Psoas muscle (tissue), 8 donors: ENCODE results near the gene PCED1B. TPM values are rescaled to one million over a fixed set of nuclear protein-coding genes. Genes with fewer than 3 reads are reported as not detected.

ENCODE experiments used
- ATAC-seq, 4 donors: fragments of 200-7000 bp; cut with Tn5 transposase; one replicate each; pipeline ENCODE4 v1.9.1; 2020; ENCODE audit warnings: moderate library complexity in 3 of 4, mild to moderate bottlenecking in 2 of 4
- DNase-seq, 2 donors: peaks; one replicate each; pipeline ENCODE4 v3.0.0-alpha.2; 2020
- H3K27ac ChIP-seq: fragments of 200-600 bp; one replicate; pipeline ENCODE4 v1.8.0; 2022
- H3K27me3 ChIP-seq, 3 donors: fragments of 200-600 bp in 1 of 3; one replicate each; pipeline versions ENCODE4 v1.6.1 to v1.8.0; 2013 to 2022; ENCODE audit warnings: low read length in 2 of 3, mild to moderate bottlenecking in 2 of 3, moderate library complexity in 1 of 3; ENCODE audit not compliant: insufficient read depth in 3 of 3
- H3K36me3 ChIP-seq, 2 donors: fragments of 200-600 bp in 1 of 2; one replicate each; pipeline versions ENCODE4 v1.6.1 to v1.8.0; 2013 to 2022; ENCODE audit warnings: low read depth in 1 of 2, mild to moderate bottlenecking in 1 of 2, moderate library complexity in 1 of 2; ENCODE audit not compliant: insufficient read depth in 1 of 2
- H3K4me1 ChIP-seq: fragments of 200-600 bp; one replicate; pipeline ENCODE4 v1.8.0; 2022
- H3K4me3 ChIP-seq: fragments of 200-600 bp; one replicate; pipeline ENCODE4 v1.8.0; 2022; ENCODE audit warnings: mild to moderate bottlenecking
- H3K9me3 ChIP-seq: fragments of 200-600 bp; one replicate; pipeline ENCODE4 v1.8.0; 2022
- WGBS, 3 donors: extraction: QIAGEN DNeasy Blood & Tissue Kit; methylation state at CpG; one replicate each; pipeline versions ENCODE4 v1.1.6 to v1.1.7; 2013; 5-methylcytosine and 5-hydroxymethylcytosine counted together
- intact Hi-C, 2 donors: fragments of 100-400 bp; cut with DNase I; formaldehyde crosslinking; loops; one replicate each; pipeline versions ENCODE4 v1.11.0 to v1.14.2; 2022
- polyA plus RNA-seq, 3 donors: library from polyadenylated mRNA; stranded (reverse); fragments of 200-250 nt; gene quantifications; one replicate each; pipeline ENCODE4 v1.2.3, GENCODE V29; 2013
- total RNA-seq, 4 donors: library from RNA; stranded (reverse); fragmentation: NEBNext Ultra II Directional in 2 of 4; extraction: Animal tissue kit (Norgen Biotek cat#: 25700) in 2 of 4; gene quantifications; one replicate each; pipeline versions ENCODE4 v1.2.1 to v1.2.4, GENCODE V29; 2021 to 2023
- TF ChIP-seq, protein P1 (sequence below): fragments of 200-600 bp; IDR thresholded peaks from one replicate; pipeline ENCODE4 v1.8.0; 2022; ENCODE audit warnings: antibody characterized with exemption
- donor health status: healthy with polysubstance abuse.
- donor health status: DM: no; HTN: no; CAD: no; lungs with moderate emphysema.
- donor health status: Bipolar disorder and iron deficiency.
- donor health status: healthy.
- donor health status: DM: yes; HTN: yes; CAD: no.
- donor health status: DM: no; HTN: no; CAD: no.
- donor health status: DM: no; HTN: no; CAD: no.
- donor health status: DM: yes; HTN: yes; CAD: no.

Gene PCED1B
- total and polyA plus RNA-seq, 7 donors: 0.18 to 1.2 (median 0.38) TPM

DNA sequence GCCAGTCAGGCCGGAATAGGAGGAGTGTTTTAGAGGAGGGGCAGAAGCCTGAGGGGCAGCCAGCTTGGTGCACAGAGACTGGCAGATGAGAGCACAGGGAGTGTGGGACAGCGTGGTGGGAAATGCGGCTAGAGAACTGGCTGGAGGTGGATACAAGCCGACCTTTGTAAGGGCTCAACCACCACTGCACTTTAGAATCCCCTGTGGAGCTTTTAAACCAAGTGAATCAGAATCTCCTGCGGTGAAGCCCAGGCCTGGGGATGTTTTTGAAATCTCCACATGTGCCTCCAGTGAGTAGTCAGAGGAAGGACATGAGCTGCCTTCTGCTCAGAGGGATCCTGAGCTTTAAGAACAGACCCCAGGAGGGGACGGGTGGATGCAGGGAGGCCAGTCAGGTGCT, 10.9 kb upstream of the PCED1B start:
- TF ChIP-seq, protein P1, sequence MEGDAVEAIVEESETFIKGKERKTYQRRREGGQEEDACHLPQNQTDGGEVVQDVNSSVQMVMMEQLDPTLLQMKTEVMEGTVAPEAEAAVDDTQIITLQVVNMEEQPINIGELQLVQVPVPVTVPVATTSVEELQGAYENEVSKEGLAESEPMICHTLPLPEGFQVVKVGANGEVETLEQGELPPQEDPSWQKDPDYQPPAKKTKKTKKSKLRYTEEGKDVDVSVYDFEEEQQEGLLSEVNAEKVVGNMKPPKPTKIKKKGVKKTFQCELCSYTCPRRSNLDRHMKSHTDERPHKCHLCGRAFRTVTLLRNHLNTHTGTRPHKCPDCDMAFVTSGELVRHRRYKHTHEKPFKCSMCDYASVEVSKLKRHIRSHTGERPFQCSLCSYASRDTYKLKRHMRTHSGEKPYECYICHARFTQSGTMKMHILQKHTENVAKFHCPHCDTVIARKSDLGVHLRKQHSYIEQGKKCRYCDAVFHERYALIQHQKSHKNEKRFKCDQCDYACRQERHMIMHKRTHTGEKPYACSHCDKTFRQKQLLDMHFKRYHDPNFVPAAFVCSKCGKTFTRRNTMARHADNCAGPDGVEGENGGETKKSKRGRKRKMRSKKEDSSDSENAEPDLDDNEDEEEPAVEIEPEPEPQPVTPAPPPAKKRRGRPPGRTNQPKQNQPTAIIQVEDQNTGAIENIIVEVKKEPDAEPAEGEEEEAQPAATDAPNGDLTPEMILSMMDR: no peak
- Histone ChIP-seq H3K4me1 (no peaks in the 10 kb centered on the region), H3K27me3 (no peaks in the 10 kb centered on the region), H3K4me3 (no peak overlapping the region), H3K36me3 (no peaks in the 10 kb centered on the region), H3K27ac (no peak overlapping the region), H3K9me3 (no peaks in the 10 kb centered on the region)
- ATAC-seq (no peak), DNase-seq (no peak)
- WGBS, 3 donors: 63 to 70% (median 69%) methylated on average over 6 of the region's 6 CpGs
- intact Hi-C loops: no loop called here

DNA sequence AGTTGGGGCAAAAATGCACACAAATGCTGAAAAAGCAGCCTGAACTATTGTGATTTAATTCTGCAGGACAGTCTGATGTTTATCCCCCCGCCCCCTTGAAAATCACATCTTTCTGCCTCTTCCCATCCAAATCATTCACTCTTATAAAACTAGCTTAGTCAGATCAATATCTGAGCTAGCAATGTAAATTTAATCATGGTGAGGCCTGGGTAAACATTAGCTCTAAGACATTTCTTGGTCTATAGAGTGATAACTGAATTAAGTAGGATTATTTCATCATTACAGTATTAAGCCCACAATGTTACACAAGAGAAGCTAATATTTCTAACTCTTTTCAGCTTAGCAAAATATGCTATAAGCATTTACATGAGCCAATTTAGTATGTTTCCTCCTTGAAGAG, 9.1 kb upstream of the PCED1B start:
- H3K27ac ChIP-seq: no peak overlapping the region
- H3K36me3 ChIP-seq: no peaks in the 10 kb centered on the region
- ATAC-seq: no peak
- H3K4me1 ChIP-seq: no peaks in the 10 kb centered on the region
- no peak overlapping the region for H3K4me3 ChIP-seq
- no peak for DNase-seq
- TF ChIP-seq, protein P1: no peak
- WGBS, 3 donors: 90 to 100% (median 94%) methylated on average over 1 of the region's 1 CpG
- intact Hi-C loops: loop anchor here in 1 of 2 donors (10.0 kb wide), 1 partner anchor 324 kb away; no protein-coding TSS in a partner anchor
- peaks cover 0 to 3% (median 0%) of the 10 kb centered on the region in 3 donors for H3K27me3 ChIP-seq
- no peaks in the 10 kb centered on the region for H3K9me3 ChIP-seq

DNA sequence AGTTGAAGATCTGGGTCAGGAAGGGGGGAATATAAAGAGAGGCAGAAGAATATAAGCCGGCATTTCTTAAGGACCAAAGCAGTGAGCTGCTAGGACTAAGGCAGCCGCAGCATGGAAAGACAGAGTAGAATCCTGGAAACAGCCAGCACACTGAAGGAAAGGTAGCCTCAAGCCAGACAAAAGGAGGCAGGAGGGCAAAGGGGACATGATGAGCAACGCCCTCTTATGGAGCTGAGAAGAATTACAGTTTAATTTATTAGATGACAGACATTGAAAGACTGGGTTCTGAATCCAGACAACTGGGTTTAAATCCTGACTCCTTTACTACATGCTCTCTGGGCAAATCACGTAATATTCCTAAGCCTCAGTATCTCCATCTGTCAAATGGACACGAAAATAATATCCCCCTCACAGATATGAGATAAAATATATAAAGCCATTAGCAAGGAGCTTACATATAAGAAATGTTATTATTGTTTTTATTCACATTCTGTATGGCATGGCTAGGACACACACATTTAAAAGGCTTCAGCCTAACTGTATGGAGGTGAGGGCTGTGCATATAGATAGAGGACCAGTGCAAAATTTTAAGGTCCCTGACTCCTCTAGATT, 8.1 kb upstream of the PCED1B start:
- Histone ChIP-seq H3K27ac (no peak overlapping the region), H3K27me3 (peaks cover 0 to 4% (median 3%) of the 10 kb centered on the region in 3 donors), H3K4me1 (no peaks in the 10 kb centered on the region), H3K36me3 (no peaks in the 10 kb centered on the region), H3K4me3 (no peak overlapping the region), H3K9me3 (no peaks in the 10 kb centered on the region)
- TF ChIP-seq, protein P1: peak; percentile 7
- intact Hi-C loops: loop anchor here in 1 of 2 donors (10.0 kb wide), 1 partner anchor 323 kb away; no protein-coding TSS in a partner anchor
- no peak for DNase-seq
- no peak for ATAC-seq
- 44 to 58% (median 49%) methylated on average over 5 of the region's 5 CpGs for WGBS, 3 donors

DNA sequence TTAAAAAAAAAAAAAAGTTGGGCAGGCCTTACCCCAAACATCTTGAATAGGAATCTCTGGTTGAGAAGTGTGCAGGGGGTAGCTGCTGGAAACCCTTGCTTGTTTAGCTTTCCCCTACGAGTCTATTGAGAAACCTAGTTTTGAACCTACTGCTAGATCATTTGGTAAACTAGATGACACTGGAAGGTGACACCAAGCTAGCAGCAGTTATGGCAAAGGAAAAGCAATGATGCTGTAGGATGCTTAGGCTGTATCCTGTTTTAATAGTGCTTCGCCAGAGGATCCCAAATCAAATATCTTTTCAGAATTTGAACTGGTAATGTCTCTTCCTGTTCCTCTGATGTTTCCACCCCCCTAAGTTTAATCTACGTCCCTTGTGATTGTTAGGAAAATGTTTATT, 5.5 kb upstream of the PCED1B start:
- intact Hi-C loops: loop anchor here in 1 of 2 donors (10.0 kb wide), 1 partner anchor 321 kb away; no protein-coding TSS in a partner anchor
- Histone ChIP-seq H3K4me3 (no peak overlapping the region), H3K9me3 (no peaks in the 10 kb centered on the region), H3K4me1 (peaks cover 6% of the 10 kb centered on the region), H3K36me3 (no peaks in the 10 kb centered on the region), H3K27ac (no peak overlapping the region), H3K27me3 (peaks cover 2 to 29% (median 3%) of the 10 kb centered on the region in 3 donors)
- no peak for DNase-seq
- ATAC-seq: no peak
- WGBS, 3 donors: 83 to 89% (median 85%) methylated on average over 3 of the region's 3 CpGs
- TF ChIP-seq, protein P1: no peak
